T1000 (cell line): ENCODE measurements around the gene SEMA3G.
A peak's percentile ranks its signal among the peaks of the same experiment; 100 is the strongest.

ENCODE experiments used
- DNase-seq: peaks from one replicate; lab custom pipeline; 2025; ENCODE audit warnings: mixed read lengths; lab: John Stamatoyannopoulos, UW

Gene SEMA3G

GRCh38 chr3:52453496-52454249 lies 8.8 kb upstream of the SEMA3G start, which contains the start of gene TNNC1:
TNNC1 (minus strand) TSS chr3:52454041; CDS start chr3:52454015, 26 bp downstream.
- no peak for DNase-seq

- no peak for DNase-seq
Measured at GRCh38 chr3:52452570-52453221, 7.8 kb upstream of the SEMA3G start.

- DNase-seq: no peak
Measured at GRCh38 chr3:52452126-52452525, 7.2 kb upstream of the SEMA3G start.

GRCh38 chr3:52451237-52452083 lies 6.6 kb upstream of the SEMA3G start:
- no peak for DNase-seq

GRCh38 chr3:52450489-52451236 lies 5.8 kb upstream of the SEMA3G start:
- DNase-seq: no peak

GRCh38 chr3:52447512-52448355 lies 2.8 kb upstream of the SEMA3G start:
- no peak for DNase-seq

GRCh38 chr3:52446631-52447511 lies 2.0 kb upstream of the SEMA3G start:
- peak; percentile 62 for DNase-seq

- DNase-seq: no peak
Measured at GRCh38 chr3:52446042-52446441, 1.1 kb upstream of the SEMA3G start.

- no peak for DNase-seq
Measured at GRCh38 chr3:52443791-52444687, 864 bp downstream of the SEMA3G start.

GRCh38 chr3:52443268-52443610 lies 1.7 kb downstream of the SEMA3G start:
- DNase-seq: no peak

GRCh38 chr3:52442409-52443267 lies 2.3 kb downstream of the SEMA3G start:
- no peak for DNase-seq

- DNase-seq: no peak
Measured at GRCh38 chr3:52441772-52442332, 3.1 kb downstream of the SEMA3G start.

GRCh38 chr3:52441091-52441771 lies 3.7 kb downstream of the SEMA3G start:
- no peak for DNase-seq

GRCh38 chr3:52440671-52441070 lies 4.2 kb downstream of the SEMA3G start:
- DNase-seq: no peak

- DNase-seq: no peak
Measured at GRCh38 chr3:52440249-52440551, 4.7 kb downstream of the SEMA3G start.

GRCh38 chr3:52439426-52440248 lies 5.3 kb downstream of the SEMA3G start:
- no peak for DNase-seq
